ENCODE data around the gene CLCN3. TPM values are rescaled to one million over a fixed set of nuclear protein-coding genes. Genes with fewer than 3 reads are reported as not detected.

CLCN3 gene
- total and polyA plus RNA-seq, 9 of the 15 experiments (the other 6 are each of a cell fraction or from before 2014, with no cell fraction given): 12.7 to 60.6 (median 38.5) TPM

DNA sequence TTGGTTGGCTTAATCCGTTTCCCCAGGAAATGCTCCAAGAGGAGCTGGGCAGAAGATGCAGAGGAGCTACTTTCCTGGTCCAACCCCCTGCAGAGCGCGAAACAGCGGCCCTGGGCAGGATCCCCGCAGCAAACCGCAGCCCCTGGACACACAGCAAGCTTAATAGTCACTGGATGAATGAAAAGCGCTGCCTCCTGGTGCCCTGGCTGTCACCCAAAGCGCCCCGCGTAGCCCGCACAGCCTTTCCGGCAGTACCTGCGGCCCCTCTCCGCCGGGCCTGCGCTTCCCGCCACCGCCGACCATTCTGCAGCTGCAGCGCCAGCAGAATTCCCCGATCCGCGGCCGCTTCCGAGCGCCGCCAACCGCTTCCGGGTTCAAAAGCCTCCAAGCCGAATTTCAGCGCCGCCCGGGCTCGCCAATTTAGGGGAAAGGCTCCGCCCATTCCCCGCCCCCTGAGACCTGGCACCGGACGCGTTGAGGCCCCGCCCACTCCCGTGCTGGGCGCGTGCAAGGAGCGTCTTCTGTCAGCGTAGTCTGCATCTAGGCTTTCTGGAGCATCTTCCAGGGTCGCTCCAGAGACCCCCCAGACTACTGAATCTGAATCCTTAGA, 137.3 kb downstream of the CLCN3 start, which contains the start of gene HPF1 (continued):
- TF ChIP-seq SMAD4 (CRISPR knock-in tag; conservative IDR thresholded peaks at IDR 0.05) (no peak), THRAP3 (IDR thresholded peaks at IDR 0.05; ENCODE audit: borderline replicate concordance) (no peak), EZH2 (IDR thresholded peaks at IDR 0.05; ENCODE audit: borderline replicate concordance, low read depth, low read length) (no peak), ZNF436 (CRISPR knock-in tag; IDR thresholded peaks at IDR 0.05) (no peak), ARID1B (IDR thresholded peaks at IDR 0.05) (no peak), ZC3H11A (IDR thresholded peaks at IDR 0.05; ENCODE audit: low read depth, low read length) (no peak), ZNF184 (CRISPR knock-in tag; IDR thresholded peaks at IDR 0.05) (no peak), SIN3A (IDR thresholded peaks at IDR 0.05; ENCODE audit: borderline replicate concordance in 2 of 2, control insufficient read depth in 1 of 2, low read depth in 2 of 2, low read length in 2 of 2) (peak in 1 of 2 experiments; percentile 67; a peak in 1 of 4 replicates), FOXA3 (CRISPR knock-in tag; conservative IDR thresholded peaks at IDR 0.05 in 1 of 2, IDR thresholded peaks at IDR 0.05 in 1 of 2) (no peak), GATAD2B (IDR thresholded peaks at IDR 0.05; ENCODE audit: borderline replicate concordance) (no peak), ZBTB5 (IDR thresholded peaks at IDR 0.05) (no peak), BCL6 (CRISPR knock-in tag; IDR thresholded peaks at IDR 0.05) (no peak), RBM15 (IDR thresholded peaks at IDR 0.05; ENCODE audit: insufficient read depth, low read length) (no peak), HDAC6 (IDR thresholded peaks at IDR 0.05; ENCODE audit: low read depth, low read length) (no peak), HNRNPLL (IDR thresholded peaks at IDR 0.05; ENCODE audit: low read depth, low read length, poor library complexity, severe bottlenecking) (peak; percentile 50), BRF1 (IDR thresholded peaks at IDR 0.05; ENCODE audit: borderline replicate concordance, extremely low read depth, insufficient read length) (no peak), MNT (conservative IDR thresholded peaks at IDR 0.05) (peak; percentile 82 to 85), POLR3G (IDR thresholded peaks at IDR 0.05; ENCODE audit: extremely low read depth, insufficient read length, insufficient replicate concordance) (no peak), BMI1 (IDR thresholded peaks at IDR 0.05; ENCODE audit: low read length) (no peak), ETS1 (conservative IDR thresholded peaks at IDR 0.05; ENCODE audit: control insufficient read depth, low read depth, low read length) (no peak; the same call in 1 of the 2 replicates)
- TF ChIP-seq, protein P1, sequence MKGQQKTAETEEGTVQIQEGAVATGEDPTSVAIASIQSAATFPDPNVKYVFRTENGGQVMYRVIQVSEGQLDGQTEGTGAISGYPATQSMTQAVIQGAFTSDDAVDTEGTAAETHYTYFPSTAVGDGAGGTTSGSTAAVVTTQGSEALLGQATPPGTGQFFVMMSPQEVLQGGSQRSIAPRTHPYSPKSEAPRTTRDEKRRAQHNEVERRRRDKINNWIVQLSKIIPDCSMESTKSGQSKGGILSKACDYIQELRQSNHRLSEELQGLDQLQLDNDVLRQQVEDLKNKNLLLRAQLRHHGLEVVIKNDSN (CRISPR knock-in tag; IDR thresholded peaks at IDR 0.05): no peak
- TF ChIP-seq, protein P2, sequence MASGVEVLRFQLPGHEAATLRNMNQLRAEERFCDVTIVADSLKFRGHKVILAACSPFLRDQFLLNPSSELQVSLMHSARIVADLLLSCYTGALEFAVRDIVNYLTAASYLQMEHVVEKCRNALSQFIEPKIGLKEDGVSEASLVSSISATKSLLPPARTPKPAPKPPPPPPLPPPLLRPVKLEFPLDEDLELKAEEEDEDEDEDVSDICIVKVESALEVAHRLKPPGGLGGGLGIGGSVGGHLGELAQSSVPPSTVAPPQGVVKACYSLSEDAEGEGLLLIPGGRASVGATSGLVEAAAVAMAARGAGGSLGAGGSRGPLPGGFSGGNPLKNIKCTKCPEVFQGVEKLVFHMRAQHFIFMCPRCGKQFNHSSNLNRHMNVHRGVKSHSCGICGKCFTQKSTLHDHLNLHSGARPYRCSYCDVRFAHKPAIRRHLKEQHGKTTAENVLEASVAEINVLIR (CRISPR knock-in tag; IDR thresholded peaks at IDR 0.05): no peak

Measured in K562 (cell line).